GM18505 (cell line): ENCODE measurements around the gene MLLT6.
A peak's percentile ranks its signal among the peaks of the same experiment; 100 is the strongest.

ENCODE experiments used
- ATAC-seq: cut with Tn5 transposase; IDR thresholded peaks from one replicate; pipeline ENCODE4 v1.9.1; 2021; ENCODE audit not compliant: unreplicated experiment
- POLR2A ChIP-seq: IDR thresholded peaks from 4 replicates; pipeline ENCODE4 v1.6.1; 2011; ENCODE audit warnings: borderline replicate concordance; ENCODE audit not compliant: insufficient read depth, insufficient read length; ENCODE audit errors: extremely low read depth

Gene MLLT6

DNA sequence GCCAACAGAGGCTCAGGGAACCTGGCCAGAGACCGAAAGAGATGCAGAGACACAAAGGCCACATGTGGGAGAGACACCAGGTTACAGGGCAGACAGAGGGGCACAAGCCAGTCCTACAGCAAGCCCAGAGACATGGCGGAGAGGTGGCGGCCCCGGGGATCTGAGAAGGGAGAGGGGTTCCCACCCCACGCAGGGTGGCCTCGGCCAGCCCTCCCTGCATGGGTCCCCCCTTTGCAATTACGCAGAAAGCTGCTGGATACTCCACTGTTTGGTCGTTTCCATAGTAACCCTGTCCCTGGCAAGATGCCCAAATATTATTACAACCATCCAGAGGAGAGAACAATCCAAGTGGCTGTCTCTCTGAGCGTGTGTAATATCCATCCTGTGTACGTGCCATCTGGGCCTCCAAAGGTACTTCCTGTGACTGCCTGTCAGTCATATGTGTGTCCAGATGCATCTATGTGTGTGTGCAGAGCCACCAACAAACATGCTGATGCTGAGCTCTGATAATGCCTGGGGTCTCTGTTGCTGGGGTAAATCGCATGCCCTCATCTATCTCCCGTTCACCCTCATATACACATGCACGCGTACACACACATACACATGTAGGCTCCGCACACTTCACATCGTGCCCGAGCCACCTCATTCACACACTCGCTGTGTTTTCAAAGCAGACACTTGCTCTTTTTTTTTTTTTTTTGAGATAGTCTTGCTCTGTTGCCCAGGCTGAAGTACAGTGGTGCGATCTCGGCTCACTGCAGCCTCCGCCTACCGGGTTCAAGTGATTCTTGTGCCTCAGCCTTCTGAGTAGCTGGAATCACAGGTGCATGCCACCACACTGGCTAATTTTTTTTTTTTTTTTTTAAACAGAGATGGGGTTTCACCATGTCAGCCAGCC, 37.6 kb downstream of the MLLT6 start:
- TF ChIP-seq POLR2A = no peak
- no peak for ATAC-seq

DNA sequence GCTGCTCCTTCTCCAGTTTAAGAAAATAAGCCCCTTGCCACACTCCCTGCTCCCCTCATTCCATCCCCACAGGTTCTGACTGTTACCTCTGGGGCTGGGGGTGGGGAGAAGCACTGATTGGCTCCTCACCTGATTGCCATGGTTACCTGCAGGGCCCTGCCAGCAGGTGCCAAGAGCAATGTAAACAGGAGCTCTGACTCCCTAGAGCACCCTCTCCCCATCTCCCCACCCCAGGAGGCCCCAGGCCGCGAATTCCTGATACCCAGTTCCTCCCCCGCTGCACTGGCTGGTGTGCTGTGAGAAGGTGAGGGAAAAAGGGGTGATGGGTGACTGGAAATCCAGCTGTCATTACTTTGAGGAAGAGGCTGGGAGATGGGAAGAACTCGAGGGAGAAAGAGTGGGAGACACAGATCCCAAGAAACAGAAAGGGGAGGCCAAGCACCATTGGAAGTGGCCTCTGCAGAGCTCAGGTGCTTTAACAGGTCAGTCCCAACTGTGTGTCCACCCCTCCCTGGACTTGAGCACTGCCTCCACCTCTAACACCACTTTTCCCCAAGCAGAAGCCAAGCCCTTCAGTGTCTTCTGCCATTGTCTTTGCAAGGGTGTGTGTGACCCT, 38.6 kb downstream of the MLLT6 start:
- ATAC-seq = no peak
- no peak for TF ChIP-seq POLR2A

DNA sequence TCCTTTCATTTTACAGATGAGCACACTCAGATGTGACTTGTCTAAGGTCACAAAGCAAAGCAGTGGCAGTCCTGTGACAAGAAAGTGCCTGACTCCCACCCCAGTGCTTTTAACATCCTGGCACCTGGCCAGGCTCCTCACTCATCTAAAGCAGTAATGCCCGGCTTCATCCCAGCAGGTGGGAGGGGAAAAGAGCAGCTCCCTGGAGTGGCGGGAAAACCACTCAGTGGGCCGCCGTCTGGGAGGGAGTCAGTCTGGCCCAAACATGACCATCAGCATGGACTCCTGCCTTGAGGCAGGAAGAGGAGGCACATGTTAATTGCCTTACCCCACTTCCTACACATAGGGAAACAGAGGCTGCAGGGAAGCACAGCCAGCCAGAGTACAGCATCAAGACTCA, 40.5 kb downstream of the MLLT6 start:
- no peak for ATAC-seq

DNA sequence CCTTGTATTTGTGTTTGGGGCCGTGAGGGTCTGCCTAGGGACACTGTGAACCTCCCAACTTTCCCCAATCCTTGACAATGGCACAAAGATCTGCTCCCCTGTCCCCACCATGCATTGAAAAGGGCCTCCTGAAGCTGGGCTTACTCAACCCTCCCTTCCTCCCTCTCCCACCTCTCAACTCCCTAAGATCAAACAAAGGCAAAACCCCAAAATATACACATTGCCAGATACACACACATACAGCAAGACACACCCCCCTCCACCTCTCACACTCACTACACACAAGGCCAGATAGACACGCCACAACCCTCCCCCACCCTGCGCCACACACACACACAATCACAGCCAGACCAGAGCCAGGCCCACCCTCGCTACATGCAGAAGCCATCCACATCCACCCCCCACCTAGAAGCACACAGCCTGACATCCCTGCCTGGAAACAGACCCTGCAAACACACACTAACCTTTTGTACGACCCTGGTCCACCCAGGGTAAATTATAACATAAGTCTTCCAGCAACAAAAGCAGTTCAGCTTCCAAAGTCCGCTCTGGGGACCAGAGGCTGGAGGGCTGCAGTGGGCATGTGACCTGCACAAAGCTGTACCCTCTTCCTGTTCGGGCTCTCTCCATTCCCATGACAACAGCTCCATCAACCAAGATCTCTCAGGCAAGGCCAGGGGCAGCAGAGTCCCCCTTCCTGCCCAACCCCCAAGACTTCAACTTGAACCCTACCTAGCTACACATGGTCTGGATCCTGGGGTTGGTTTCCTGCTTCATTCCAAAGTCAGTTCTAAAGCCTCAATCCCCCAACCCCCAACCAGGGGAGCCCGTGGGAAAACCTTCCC, 41.2 kb downstream of the MLLT6 start:
- ATAC-seq = no peak

More for the DNA sequence above, 40.5 kb downstream of the MLLT6 start:
- no peak for TF ChIP-seq POLR2A

DNA sequence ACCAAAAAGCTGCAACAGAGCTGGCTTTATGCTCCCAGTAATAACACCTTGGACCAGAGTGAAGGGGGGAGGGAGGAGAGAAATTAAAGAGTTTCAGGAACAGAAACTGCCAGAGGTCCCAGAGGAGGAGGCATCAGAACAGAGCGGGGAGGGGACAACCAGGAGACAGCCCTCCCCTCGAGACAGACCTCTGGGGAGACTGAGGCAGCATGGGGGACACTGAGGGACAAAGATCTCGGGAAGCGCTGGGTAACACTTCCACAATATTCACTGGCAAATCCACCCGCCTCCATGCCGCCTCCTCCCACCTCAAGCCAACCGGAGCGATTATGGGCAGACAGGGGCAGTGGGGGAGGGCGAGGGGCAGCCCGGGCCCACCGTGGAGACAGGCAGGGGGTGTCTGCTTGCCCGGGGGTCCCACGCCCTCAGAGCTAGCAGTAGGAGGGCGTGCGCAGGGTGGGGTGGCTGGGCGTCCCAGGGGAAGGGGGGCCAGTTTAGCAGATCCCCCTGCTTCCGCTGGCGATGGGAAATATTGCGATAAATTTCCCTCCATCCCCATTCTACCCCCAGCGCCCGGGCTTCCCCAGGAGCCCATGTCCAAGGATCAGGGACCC, 41.9 kb downstream of the MLLT6 start:
- no peak for ATAC-seq
- TF ChIP-seq POLR2A = peak; percentile 12

More for the DNA sequence above, 41.2 kb downstream of the MLLT6 start:
- no peak for TF ChIP-seq POLR2A

DNA sequence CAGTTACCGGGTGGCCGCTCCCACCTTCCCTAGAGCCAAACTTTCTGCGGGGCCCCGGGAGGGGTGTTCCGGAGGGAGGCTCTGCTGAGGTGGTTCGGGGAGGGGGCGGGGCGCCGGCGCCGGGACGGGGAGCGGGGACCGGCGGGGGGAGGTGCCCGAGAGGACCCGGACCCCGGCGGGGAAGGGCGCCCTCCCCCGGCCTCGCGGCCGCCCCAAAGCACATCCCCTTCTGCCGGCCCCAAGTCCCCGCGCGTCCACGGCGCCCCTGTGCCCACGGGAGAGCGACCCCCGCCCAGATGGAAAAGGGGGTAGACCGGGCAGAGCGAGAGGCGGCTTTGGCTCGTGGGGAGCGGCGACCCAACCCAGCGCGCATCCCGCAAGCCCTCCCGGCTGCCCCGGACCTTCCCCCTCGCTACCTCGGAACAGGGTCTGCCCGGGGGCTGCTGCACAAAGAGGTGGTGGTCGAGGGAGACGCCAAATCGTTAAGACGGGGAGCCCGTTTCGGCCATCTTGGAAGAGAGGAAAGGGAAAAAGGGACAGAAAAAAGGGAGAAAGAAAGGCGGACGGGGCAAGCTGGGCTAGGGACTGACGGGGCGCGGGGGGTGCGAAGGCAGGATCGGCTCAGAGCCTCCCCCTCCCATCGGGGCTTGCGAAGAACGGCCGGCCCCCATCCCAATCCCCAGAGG, 42.5 kb downstream of the MLLT6 start:
- ATAC-seq = no peak
- no peak for TF ChIP-seq POLR2A

DNA sequence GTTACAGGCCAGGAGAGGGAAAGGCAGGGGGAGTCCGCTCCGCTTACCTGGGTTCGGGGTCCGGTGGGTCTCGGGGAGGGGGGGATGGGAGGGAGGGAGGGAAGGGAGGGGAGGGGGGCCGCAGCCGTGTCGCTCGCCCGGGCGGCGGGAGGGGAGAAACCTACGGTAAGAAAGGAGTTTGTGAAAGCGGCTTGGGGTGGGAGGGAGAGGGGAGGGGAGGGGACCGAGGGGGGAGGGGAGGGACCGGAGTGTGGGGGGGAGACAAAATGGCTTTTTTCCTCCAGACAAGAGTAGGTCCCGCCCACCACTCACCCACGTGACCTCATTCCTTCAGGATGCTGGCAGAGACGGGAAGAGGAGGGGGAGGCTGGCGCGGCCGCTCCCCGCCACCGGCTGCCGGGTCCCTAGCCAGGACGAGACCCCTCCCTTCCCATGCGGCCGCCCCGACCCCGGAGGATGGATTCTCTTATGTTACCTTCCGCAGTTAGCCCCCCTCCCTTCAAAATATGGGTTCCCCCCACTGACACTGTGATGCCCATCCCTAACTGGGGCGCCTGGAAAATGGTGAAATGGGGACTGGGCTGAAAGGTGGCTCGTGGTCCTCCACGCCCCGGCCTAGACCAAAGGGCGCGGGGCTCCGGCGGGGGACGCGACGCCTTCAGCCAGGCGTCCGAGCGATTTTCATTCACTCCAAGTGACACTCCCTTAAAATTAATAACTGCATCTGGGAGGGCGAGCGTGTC, 43.2 kb downstream of the MLLT6 start, which contains the start of gene PCGF2:
Gene PCGF2, minus strand, starts transcription at position 188 of the 743 bp plus-strand sequence. CDS start 7,934 bp downstream, outside the sequence.
- ATAC-seq = no peak
- TF ChIP-seq POLR2A = peak; percentile 37

DNA sequence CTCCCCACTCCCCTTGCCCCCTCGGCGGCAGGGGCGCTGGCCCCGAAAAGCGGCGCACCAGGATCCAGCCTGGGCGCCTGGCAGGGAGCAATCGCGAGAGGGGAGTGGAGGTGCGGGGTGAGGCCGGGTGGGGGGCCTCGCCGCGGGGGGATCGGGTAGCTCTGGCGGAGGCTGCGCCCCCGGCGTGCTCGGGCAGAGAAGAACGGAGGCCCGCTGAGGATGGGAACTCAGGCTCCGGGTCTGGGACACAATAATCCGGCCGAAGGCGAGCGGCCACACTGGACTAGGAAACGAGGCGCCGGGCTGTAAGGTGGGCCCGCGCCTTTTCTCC, 43.8 kb downstream of the MLLT6 start:
- ATAC-seq = no peak
- no peak for TF ChIP-seq POLR2A

DNA sequence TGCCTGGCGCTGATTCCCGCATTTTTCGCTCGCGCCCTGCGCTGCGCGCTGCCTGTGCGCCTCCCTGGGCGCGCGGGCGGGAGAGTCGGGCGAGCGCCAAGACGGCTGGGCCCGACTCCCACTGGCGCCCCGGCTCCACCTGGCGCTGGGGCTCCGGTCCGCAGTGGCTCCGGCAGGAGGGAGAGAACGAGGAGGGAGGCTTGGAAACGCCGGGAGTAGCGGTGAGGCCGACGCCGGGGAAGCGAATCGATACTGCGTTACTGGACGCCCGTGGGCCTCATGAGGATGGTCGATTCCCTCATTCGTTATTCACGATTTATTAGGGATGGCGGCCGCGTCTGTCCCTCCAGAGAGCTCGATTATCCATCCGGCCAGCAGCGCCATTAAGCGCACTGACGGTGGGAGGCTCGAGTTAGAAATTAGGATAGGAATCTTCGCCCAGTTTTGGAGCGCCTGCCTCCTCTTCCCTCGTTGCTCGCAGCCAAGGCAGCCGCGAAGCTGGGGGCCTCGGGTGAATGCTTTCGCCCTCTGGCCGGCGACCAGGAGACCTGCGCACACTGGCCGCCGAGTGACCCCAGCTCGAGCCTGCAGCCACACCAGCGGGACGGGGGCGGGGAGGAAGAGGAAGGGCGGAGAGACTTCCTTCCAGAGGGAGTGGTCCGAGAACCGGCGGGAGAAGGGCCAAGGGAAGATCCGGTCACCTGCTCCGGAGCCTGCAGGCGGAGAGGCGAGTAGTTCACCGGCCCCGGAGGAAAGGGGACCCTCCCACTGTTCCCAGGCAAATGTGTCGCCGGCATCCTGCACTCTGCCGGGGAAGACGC, 44.4 kb downstream of the MLLT6 start:
- peak; percentile 46 for TF ChIP-seq POLR2A
- ATAC-seq = no peak

DNA sequence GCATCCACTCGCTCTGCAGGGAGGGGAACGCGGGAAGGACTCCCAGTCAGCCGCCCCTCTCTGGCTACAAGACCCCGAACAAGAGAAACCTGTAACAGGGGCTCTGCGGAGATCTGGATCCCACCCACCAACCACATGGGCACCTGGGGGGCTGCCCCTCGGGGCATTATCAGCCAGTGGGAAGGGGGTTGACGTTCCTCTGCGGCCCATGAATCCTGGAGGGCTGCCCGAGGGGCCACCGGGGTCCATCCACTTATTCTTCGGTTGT, 44.9 kb downstream of the MLLT6 start:
- ATAC-seq = no peak

DNA sequence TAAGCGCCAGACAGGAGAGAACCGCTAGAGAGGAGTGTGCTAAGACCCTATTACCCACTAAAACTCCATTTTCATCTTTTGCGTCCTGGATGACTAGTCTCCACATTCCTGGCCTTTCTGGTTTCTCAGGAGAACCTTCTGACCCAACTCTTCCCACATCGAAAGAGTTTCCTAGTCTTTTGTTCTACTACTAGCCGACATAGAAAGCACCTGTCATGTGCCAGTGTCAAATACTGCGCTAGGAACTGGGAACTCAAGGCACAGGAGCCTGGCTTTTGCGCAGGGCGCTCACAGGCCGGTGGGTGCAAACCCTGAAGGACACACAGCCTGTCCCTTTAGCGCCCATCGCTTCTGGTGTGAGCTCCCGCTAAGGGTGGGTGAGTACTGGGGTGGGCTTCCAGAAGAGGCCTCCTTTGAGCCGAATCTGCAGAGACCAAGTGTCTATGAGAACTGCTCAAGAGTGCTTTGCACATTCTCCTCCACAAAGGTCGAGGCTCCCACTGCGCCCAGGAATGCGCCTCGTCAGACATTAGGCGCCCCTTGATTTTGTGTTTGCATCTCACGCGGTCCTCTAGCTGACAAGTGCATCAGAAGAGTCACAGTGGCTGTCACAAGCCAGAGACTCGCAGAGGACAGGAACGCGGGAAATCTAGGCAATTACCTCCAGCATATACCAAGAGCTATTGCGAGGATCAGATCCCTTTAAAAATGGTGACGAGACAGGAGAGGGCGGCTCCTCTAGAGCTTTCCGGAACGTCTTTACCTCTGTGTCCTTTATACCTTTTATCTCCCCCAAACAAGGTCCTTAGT, 45.4 kb downstream of the MLLT6 start:
- no peak for ATAC-seq
- TF ChIP-seq POLR2A = no peak

More for the DNA sequence above, 44.9 kb downstream of the MLLT6 start:
- TF ChIP-seq POLR2A = no peak

DNA sequence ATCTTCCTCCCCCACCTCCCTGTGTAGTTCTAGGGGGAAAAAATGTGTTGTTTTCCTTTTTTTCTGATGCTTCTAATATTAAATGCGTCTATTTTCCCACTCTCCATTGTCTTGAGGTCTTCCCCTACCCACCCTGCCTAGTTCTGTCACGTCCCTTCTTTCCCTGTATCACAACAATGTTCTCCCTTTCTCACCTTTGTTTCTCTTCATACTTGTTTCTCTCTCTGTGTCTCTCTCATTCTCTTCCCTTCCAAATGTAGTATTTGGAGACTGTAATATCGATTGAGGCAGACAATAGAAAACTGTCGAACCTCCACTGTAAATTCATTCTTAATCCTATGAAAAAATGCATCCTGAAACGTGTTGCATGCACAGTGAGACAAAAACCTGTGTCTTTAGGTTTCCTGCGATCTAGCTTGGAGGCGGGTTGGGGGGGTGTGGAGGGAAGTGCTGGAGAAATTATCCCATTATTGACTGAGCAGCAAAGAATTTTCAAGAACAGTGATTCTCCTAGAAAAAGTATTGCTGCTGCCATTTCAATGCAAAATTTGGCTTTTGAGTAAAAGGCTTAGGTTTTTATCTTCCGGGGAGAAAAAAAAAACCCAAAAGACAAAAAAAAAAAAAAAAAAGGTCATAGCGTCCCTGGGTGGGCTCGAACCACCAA, 46.2 kb downstream of the MLLT6 start:
- ATAC-seq = no peak
- no peak for TF ChIP-seq POLR2A
